ENCODE measurements around the gene DMPK.

DMPK gene

DNA sequence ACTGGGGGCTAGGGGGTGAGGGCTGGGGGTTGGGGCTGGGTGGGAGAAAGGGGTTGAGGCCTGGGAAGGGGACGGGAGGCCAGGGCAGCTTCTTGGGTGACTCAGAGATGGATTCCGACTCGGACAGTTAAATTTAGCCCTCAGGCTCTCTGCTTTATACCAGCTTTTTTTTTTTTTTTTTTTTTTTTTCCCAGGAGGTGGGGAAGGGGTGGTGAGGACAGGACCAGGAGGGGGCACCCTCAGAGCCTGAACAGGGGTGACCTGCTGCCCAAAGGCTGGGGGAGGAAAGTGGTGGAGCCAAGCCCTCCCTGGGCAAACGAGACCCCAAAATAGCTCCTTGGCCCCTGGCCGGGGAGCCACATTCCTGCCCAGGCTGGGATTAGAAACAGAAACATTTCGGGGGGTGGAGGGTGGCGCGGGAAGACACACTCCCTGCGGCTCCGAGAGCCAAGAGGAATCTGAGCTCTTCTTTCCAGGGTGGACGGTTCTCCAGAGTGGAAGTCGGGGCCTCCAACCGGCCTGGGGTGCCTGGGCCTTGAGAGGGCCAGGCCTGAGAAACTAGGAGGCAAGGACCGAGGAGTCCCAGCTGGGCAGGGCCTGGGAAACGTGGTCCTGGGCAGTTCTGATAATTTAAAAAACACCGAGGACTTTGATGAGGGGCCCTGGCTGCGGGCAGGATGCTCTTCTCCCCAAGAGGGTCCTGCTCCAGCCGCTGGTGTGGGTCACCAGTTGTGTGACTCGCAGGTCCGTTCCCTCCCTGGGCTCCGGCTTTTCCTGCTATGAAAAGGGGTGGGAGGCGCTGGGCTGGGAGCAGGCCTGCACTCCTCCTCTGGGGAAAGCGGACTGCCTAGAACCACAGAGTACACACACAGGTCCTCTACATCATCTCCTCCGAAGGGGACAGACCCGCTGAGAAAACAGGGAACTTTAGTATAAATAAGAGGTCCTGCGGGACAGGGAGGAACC is 813 bp upstream of the DMPK start:
- Histone ChIP-seq H3K4me3 (ENCODE audit: low read length) (peak overlapping the region; percentile 74), H3K9me3 (replicated peaks; ENCODE audit: low read length) (no peaks in the 10 kb centered on the region), H3K9ac (ENCODE audit: low read depth, low read length) (peak overlapping the region; percentile 80), H3K36me3 (ENCODE audit: insufficient read depth, low read length) (peaks cover 51% of the 10 kb centered on the region), H3K4me1 (ENCODE audit: control insufficient read depth, insufficient read depth, low read length) (peaks cover 58% of the 10 kb centered on the region), H3K27me3 (ENCODE audit: control insufficient read depth, insufficient read depth, low read length) (no peaks in the 10 kb centered on the region), H3K4me2 (ENCODE audit: low read length) (peak overlapping the region; percentile 82)

DNA sequence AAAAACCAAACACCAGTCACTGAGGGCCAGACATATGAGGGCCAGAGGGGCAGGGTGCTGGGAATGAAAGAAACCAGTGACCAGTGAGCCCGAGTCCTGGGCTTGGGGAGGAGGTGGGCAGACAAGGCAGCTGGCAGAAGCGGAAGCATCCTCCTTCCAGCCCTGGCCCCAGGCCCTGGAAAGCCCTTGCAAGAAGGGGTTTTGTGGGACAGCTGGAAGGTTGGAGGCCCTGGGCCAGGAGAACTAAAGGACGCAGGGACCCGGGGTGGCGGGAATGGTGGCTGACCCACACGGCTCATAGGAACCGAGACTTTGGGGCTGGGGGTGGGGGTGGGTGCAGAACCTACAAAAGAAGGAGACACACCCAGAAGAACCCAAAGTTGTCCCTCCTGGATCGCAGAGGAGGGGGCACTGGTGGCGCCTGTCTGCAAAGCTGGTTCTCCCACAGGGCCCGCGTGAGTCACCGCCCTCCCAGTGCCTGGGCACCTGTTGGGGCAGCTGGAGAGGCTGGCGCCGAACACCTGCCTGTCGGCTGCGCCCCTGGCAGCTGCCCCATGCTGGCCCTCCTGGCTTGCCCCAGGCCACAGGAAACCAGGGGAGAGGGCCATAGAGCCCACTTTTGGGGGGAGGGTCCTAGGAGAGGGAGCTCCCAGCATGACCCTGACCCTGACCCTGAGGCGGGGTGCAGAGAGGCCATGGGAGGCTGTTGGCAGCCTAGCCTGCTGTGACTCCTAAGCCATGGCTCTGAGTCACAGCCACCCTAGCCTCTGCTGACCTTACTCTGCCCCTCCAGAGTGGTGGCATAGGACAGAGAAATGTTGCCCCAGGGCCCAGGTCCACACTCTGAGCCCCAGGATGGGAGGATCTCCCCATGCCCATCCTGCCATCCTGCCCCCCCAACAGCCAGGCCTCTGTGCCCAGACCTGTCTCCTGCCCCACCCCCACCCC is 802 bp downstream of the DMPK start:
- H3K27me3 ChIP-seq (ENCODE audit: control insufficient read depth, insufficient read depth, low read length) = no peaks in the 10 kb centered on the region
- H3K36me3 ChIP-seq (ENCODE audit: insufficient read depth, low read length) = peaks cover 53% of the 10 kb centered on the region
- peak overlapping the region; percentile 74 for H3K4me3 ChIP-seq (ENCODE audit: low read length)
- peak overlapping the region; percentile 70 for H3K9ac ChIP-seq (ENCODE audit: low read depth, low read length)
- H3K4me2 ChIP-seq (ENCODE audit: low read length) = peak overlapping the region; percentile 82
- no peaks in the 10 kb centered on the region for H3K9me3 ChIP-seq (replicated peaks; ENCODE audit: low read length)
- peaks cover 58% of the 10 kb centered on the region for H3K4me1 ChIP-seq (ENCODE audit: control insufficient read depth, insufficient read depth, low read length)

DNA sequence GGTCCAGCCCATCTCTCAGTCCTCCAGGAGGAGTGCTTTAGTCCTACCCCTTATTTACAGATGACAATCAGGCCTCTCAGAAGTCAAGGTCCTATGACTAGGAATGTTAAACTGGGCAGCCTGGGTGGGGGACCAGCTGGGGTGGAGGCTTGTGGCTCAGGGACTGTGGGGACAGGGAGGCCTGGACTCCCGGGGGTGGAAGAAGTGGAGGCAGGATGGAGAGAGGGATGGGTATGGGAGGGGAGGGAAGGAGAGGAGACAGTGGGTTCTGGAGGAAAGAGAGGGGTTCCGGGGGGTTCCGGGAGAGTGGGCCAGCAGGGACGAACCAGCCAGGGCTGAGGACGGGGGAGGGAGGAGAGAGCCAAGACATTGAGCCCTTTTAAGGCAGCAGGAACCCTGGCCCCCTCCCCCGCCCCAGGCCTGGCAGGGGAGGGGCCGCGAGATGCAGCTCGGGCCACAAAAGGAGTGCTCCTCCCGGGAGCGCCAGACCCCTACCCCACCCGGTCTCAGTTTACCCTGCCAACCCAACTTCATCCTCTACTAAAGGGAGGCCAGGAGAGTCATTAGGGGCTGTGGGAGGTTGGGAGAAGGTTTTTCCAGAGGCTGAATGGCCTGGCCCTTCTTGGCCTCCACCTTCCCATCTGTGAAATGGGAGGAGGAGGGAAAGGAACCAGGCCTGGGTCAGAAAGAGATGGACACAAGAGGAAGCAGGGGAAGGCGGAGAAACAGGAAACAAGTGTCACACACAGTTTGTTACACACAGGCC is 1.7 kb downstream of the DMPK start:
- H3K36me3 ChIP-seq (ENCODE audit: insufficient read depth, low read length) = peaks cover 46% of the 10 kb centered on the region
- peak overlapping the region; percentile 70 for H3K9ac ChIP-seq (ENCODE audit: low read depth, low read length)
- peaks cover 57% of the 10 kb centered on the region for H3K4me1 ChIP-seq (ENCODE audit: control insufficient read depth, insufficient read depth, low read length)
- H3K4me3 ChIP-seq (ENCODE audit: low read length) = peak overlapping the region; percentile 74
- H3K4me2 ChIP-seq (ENCODE audit: low read length) = peak overlapping the region; percentile 82
- no peaks in the 10 kb centered on the region for H3K27me3 ChIP-seq (ENCODE audit: control insufficient read depth, insufficient read depth, low read length)
- H3K9me3 ChIP-seq (replicated peaks; ENCODE audit: low read length) = no peaks in the 10 kb centered on the region

DNA sequence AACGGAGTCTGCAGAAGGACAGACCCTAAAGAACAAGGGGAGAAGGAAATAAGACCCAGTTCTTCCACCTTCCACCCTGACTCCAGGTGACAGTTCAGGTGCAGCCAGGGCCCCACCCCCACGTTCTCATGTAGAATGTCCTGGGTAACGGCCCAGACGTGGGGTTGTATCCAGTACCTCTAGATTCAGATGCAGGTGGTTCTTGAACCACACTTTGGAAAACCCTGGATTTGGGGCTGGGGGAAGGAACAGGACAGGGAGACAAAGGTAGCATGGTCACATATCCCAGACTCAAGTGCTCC is 2.2 kb downstream of the DMPK start:
- Histone ChIP-seq H3K4me1 (ENCODE audit: control insufficient read depth, insufficient read depth, low read length) (peaks cover 52% of the 10 kb centered on the region), H3K36me3 (ENCODE audit: insufficient read depth, low read length) (peaks cover 40% of the 10 kb centered on the region), H3K4me2 (ENCODE audit: low read length) (peak overlapping the region; percentile 82), H3K4me3 (ENCODE audit: low read length) (peak overlapping the region; percentile 74), H3K9me3 (replicated peaks; ENCODE audit: low read length) (no peaks in the 10 kb centered on the region), H3K27me3 (ENCODE audit: control insufficient read depth, insufficient read depth, low read length) (no peaks in the 10 kb centered on the region), H3K9ac (ENCODE audit: low read depth, low read length) (no peak overlapping the region)

DNA sequence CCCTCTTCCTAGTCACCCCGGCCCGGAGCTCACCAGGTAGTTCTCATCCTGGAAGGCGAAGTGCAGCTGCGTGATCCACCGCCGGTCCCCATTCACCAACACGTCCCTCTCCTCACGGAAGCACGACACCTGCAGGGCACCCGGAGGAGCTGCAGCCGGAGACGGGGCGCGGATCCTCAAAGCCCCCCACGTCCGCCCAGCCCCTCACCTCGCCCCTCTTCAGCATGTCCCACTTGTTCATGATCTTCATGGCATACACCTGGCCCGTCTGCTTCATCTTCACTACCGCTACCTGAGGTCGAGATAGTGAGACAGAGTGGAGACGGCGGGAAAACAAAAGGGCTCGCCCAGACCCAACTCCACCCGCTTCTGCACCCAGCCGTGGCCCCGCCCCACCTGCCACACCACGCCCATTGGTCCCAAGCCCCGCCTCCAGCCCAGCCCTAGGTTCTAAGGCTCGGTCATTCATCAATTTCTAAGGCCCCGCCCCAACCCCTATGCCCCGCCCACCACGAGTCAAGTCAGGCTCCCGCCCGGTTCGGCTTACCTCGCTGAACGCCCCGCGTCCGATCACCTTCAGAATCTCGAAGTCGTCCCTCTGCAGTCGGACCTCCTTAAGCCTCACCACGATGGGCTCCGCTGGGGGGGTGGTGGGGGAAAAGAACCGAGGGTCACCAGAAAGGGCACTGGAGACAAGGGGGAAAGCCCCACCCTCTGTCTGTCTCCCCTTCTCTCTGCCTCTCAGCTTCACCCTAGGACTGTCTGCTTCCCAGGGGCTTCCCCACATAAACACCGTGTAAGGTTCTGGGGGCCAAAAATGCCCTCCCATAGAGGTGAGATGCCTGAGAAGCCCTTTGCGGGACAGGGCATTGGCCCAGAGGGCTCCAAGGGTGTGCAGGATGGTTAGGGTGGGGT is 2.8 kb downstream of the DMPK start:
- Histone ChIP-seq H3K4me3 (ENCODE audit: low read length) (peak overlapping the region; percentile 74), H3K27me3 (ENCODE audit: control insufficient read depth, insufficient read depth, low read length) (no peaks in the 10 kb centered on the region), H3K36me3 (ENCODE audit: insufficient read depth, low read length) (peaks cover 41% of the 10 kb centered on the region), H3K4me2 (ENCODE audit: low read length) (peak overlapping the region; percentile 82), H3K4me1 (ENCODE audit: control insufficient read depth, insufficient read depth, low read length) (peaks cover 46% of the 10 kb centered on the region), H3K9me3 (replicated peaks; ENCODE audit: low read length) (no peaks in the 10 kb centered on the region), H3K9ac (ENCODE audit: low read depth, low read length) (no peak overlapping the region)

DNA sequence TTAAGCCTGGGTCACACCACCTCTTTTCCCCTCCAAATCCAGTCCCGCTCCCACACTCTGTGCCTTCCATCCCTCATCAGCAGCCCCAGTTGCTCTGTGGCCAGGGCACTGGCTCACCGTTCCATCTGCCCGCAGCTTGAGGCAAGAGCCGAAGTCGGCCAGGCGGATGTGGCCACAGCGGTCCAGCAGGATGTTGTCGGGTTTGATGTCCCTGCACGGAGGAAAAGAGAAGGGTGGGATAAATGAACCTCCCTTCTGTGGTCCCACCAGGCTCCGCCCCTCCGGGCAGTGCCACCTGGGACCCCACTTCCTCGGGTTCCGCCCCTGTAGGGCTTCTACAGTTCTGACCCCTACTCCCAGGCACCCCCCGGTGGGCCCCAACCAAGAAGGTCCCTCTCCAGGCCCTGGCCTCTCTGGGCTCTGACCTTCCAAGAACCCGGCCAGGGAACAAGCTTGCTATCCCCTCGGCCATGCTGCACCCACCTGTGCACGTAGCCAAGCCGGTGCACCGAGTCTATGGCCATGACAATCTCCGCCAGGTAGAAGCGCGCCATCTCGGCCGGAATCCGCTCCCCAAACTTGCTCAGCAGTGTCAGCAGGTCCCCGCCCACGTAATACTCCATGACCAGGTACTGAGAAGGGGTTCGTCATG is 4.2 kb downstream of the DMPK start:
- no peaks in the 10 kb centered on the region for H3K27me3 ChIP-seq (ENCODE audit: control insufficient read depth, insufficient read depth, low read length)
- H3K4me1 ChIP-seq (ENCODE audit: control insufficient read depth, insufficient read depth, low read length) = peaks cover 32% of the 10 kb centered on the region
- no peak overlapping the region for H3K9ac ChIP-seq (ENCODE audit: low read depth, low read length)
- peaks cover 46% of the 10 kb centered on the region for H3K36me3 ChIP-seq (ENCODE audit: insufficient read depth, low read length)
- no peaks in the 10 kb centered on the region for H3K9me3 ChIP-seq (replicated peaks; ENCODE audit: low read length)
- no peak overlapping the region for H3K4me2 ChIP-seq (ENCODE audit: low read length)
- H3K4me3 ChIP-seq (ENCODE audit: low read length) = no peak overlapping the region

DNA sequence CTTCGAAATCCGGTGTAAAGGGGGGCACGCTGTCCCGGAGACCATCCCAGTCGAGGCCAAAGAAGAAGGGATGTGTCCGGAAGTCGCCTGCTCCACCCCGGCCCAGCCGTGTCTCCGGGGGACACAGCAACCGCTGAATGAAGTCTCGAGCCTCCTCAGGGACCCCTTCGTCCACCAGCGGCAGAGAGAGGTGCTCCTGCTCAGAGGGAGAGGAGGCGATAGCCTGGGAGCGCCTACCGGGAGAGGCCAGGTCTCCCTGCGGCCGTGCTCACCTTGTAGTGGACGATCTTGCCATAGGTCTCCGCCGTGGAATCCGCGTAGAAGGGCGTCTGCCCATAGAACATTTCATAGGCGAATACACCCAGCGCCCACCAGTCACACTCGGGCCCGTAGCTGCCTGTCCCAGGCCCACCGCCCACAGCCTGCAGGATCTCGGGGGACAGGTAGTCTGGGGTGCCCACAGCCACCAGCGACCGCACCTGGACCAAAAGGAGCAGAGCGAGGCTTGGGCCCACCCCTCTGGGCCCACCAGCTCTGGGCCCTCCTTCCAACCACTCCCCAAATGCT is 4.8 kb downstream of the DMPK start:
- peaks cover 46% of the 10 kb centered on the region for H3K36me3 ChIP-seq (ENCODE audit: insufficient read depth, low read length)
- no peak overlapping the region for H3K4me2 ChIP-seq (ENCODE audit: low read length)

DNA sequence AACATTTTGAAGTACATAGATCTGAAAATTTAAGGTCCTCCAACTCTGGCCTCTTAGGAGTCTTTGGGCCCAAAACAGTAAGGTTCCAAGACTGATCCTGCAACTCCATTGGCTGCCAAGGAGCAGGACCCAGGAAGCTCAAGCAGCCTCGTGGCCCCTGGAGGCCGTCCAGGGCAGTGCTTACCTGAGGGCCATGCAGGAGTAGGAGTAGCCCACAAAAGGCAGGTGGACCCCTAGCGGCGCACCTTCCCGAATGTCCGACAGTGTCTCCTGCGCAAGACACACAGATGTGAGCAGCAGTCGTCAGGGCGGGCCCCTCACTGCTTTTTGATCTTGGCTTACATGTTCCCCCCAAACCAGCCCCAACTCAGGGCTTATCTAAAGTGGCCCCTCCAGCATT is 7.5 kb downstream of the DMPK start:
- H3K4me3 ChIP-seq (ENCODE audit: low read length) = no peak overlapping the region
- H3K4me2 ChIP-seq (ENCODE audit: low read length) = no peak overlapping the region
- no peaks in the 10 kb centered on the region for H3K9me3 ChIP-seq (replicated peaks; ENCODE audit: low read length)
- peaks cover 42% of the 10 kb centered on the region for H3K36me3 ChIP-seq (ENCODE audit: insufficient read depth, low read length)
- H3K9ac ChIP-seq (ENCODE audit: low read depth, low read length) = no peak overlapping the region
- no peaks in the 10 kb centered on the region for H3K27me3 ChIP-seq (ENCODE audit: control insufficient read depth, insufficient read depth, low read length)
- H3K4me1 ChIP-seq (ENCODE audit: control insufficient read depth, insufficient read depth, low read length) = peaks cover 10% of the 10 kb centered on the region

More for the DNA sequence above, 4.8 kb downstream of the DMPK start:
- H3K4me3 ChIP-seq (ENCODE audit: low read length) = no peak overlapping the region
- no peak overlapping the region for H3K9ac ChIP-seq (ENCODE audit: low read depth, low read length)
- no peaks in the 10 kb centered on the region for H3K27me3 ChIP-seq (ENCODE audit: control insufficient read depth, insufficient read depth, low read length)
- H3K4me1 ChIP-seq (ENCODE audit: control insufficient read depth, insufficient read depth, low read length) = peaks cover 27% of the 10 kb centered on the region
- no peaks in the 10 kb centered on the region for H3K9me3 ChIP-seq (replicated peaks; ENCODE audit: low read length)

DNA sequence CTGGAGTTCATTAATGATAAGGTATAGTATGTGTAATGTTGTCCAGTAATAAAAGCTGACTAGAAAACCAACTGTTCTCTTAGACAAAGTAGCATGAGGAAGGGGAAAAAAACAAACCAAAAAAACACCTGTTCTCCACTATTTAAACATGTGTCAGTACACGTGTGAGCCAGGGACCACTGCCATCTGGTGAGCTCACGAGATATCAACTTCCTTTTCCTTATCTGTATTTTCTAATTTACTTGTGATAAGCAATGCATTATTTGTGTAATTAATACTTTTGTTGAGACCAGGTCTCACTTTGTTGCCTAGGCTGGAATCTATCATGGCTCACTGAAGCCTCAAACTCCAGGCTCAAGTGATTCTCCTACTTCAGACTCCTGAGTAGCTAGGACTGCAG is 8.9 kb downstream of the DMPK start:
- Histone ChIP-seq H3K9me3 (replicated peaks; ENCODE audit: low read length) (no peaks in the 10 kb centered on the region), H3K4me3 (ENCODE audit: low read length) (no peak overlapping the region), H3K4me2 (ENCODE audit: low read length) (no peak overlapping the region), H3K4me1 (ENCODE audit: control insufficient read depth, insufficient read depth, low read length) (peaks cover 14% of the 10 kb centered on the region), H3K9ac (ENCODE audit: low read depth, low read length) (no peak overlapping the region), H3K27me3 (ENCODE audit: control insufficient read depth, insufficient read depth, low read length) (no peaks in the 10 kb centered on the region), H3K36me3 (ENCODE audit: insufficient read depth, low read length) (peaks cover 30% of the 10 kb centered on the region)

DNA sequence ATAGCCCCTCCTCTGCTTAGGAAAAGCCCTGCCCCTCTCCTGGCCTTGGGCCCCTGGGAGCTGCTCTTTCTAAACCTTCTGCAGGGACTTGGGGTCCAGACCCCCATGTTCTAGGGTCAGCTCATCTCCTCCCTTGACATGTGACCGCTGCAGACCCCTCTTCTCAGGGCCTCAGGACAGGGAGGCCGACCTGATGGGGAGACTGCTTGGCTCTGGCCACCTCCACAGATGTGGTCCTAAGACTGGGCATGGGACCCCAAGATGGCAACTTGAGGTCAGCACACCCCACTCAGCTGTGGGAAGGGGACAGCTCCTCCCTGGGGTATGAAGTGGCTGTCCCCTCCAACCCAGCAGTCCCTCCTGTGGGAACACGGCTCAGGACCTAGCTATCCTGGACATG is 9.4 kb downstream of the DMPK start:
- Histone ChIP-seq H3K9me3 (replicated peaks; ENCODE audit: low read length) (no peaks in the 10 kb centered on the region), H3K4me1 (ENCODE audit: control insufficient read depth, insufficient read depth, low read length) (peaks cover 14% of the 10 kb centered on the region), H3K27me3 (ENCODE audit: control insufficient read depth, insufficient read depth, low read length) (no peaks in the 10 kb centered on the region), H3K9ac (ENCODE audit: low read depth, low read length) (no peak overlapping the region), H3K4me3 (ENCODE audit: low read length) (no peak overlapping the region), H3K36me3 (ENCODE audit: insufficient read depth, low read length) (peaks cover 25% of the 10 kb centered on the region), H3K4me2 (ENCODE audit: low read length) (no peak overlapping the region)
